ENCODE results near the gene MLC1.

The MLC1 gene

DNA sequence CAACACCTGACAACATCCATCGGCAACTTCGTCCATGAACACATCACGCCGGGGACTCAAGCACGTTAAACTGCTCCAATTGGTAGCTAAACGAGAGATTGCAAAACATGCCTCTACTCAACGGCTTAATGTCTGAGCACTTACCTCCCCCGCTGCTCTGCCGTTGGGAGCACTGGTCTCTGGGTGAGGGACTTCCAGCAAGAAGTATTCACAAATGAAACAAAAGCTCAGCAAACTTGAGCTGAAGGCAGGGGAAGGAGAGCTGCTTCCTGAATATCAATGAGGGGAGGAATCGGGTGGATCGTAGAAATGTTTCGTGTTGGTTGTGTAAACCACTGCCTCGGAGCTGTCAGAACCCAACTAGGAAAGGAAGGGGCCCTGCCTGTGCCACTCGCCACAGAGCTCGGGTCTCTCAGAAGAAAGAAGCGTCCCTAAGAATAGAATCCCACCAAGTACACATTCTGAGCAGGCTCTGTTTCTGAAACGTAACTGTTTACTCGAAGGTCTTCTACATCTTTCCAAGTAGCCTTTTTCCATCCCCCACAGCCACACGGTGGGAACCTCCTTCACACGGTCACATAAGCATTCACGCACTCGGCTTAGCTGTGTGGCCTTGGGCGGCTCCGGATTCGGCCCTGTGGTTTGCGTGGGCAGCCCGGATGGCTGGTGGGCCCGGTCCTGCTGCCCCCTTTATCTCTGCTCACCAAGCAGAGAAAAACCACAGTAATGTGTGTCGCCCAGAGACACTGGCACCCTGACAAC is at the start of gene MLC1:
Gene MLC1, minus strand, starts transcription at position 216 of the 762 bp plus-strand sequence. CDS start 524 bp downstream, outside the sequence.
- H3K4me3 ChIP-seq (ENCODE audit: low read length, poor library complexity, severe bottlenecking): no peak within 1 kb of the TSS
- H3K27me3 ChIP-seq (ENCODE audit: insufficient read depth, low read length, poor library complexity, severe bottlenecking): no peaks in the 10 kb centered on the region
- no peaks in the 10 kb centered on the region for H4K20me1 ChIP-seq (ENCODE audit: insufficient read depth, low read length, poor library complexity, severe bottlenecking)
- no peak within 1 kb of the TSS for H3K4me2 ChIP-seq (ENCODE audit: low read depth, low read length, poor library complexity, severe bottlenecking)
- peaks cover 20% of the 10 kb centered on the region; the same call in 1 of the 2 replicates for H3K79me2 ChIP-seq (ENCODE audit: insufficient read depth, low read length)
- H3K9me2 ChIP-seq (replicated peaks; ENCODE audit: low read depth, low read length): no peaks in the 10 kb centered on the region
- H3K9me3 ChIP-seq (ENCODE audit: insufficient read depth, low read depth, low read length): peaks cover 3% of the 10 kb centered on the region; the same call in 1 of the 2 replicates
- H3K9ac ChIP-seq (ENCODE audit: low read depth, low read length, poor library complexity, severe bottlenecking): no peak within 1 kb of the TSS
- H2AFZ ChIP-seq (ENCODE audit: low read length): no peak within 1 kb of the TSS
- TF ChIP-seq EZH2phosphoT487 (IDR thresholded peaks at IDR 0.05; ENCODE audit: borderline replicate concordance): no peak
- TF ChIP-seq, protein P1, sequence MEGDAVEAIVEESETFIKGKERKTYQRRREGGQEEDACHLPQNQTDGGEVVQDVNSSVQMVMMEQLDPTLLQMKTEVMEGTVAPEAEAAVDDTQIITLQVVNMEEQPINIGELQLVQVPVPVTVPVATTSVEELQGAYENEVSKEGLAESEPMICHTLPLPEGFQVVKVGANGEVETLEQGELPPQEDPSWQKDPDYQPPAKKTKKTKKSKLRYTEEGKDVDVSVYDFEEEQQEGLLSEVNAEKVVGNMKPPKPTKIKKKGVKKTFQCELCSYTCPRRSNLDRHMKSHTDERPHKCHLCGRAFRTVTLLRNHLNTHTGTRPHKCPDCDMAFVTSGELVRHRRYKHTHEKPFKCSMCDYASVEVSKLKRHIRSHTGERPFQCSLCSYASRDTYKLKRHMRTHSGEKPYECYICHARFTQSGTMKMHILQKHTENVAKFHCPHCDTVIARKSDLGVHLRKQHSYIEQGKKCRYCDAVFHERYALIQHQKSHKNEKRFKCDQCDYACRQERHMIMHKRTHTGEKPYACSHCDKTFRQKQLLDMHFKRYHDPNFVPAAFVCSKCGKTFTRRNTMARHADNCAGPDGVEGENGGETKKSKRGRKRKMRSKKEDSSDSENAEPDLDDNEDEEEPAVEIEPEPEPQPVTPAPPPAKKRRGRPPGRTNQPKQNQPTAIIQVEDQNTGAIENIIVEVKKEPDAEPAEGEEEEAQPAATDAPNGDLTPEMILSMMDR (conservative IDR thresholded peaks at IDR 0.05; ENCODE audit: low read length): no peak
- H3K36me3 ChIP-seq (ENCODE audit: insufficient read depth, low read length): no peaks in the 10 kb centered on the region
- H3K4me1 ChIP-seq (ENCODE audit: insufficient read depth, low read length, poor library complexity, severe bottlenecking): peaks cover 20% of the 10 kb centered on the region
- H3F3A ChIP-seq (ENCODE audit: low read depth): 0 out of 2 replicates have a peak, but pooled peaks cover 3% of the 10 kb centered on the region

DNA sequence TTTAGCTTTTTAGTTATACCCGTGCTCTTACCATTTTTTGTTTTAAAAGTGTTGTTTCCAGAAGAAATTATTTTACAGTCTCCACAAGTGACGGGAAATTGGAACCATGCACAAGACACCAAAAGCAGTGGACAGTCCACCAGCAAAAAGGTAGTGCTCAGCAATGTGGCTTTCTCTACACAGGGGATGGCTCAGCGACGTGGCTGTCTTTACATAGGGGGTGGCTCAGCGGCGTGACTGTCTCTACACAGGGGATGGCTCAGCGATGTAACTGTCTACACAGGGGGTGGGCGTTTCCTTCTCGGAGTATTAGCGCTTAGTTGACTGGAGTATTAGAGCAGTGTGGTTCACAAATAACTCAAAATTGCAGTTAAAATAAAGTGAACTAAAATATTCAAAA is 49.3 kb upstream of the MLC1 start:
- Histone ChIP-seq H3K9me3 (ENCODE audit: insufficient read depth, low read depth, low read length) (no peaks in the 10 kb centered on the region), H3K9ac (ENCODE audit: low read depth, low read length, poor library complexity, severe bottlenecking) (no peak overlapping the region), H3K4me1 (ENCODE audit: insufficient read depth, low read length, poor library complexity, severe bottlenecking) (no peaks in the 10 kb centered on the region), H3K27me3 (ENCODE audit: insufficient read depth, low read length, poor library complexity, severe bottlenecking) (no peaks in the 10 kb centered on the region), H3K4me2 (ENCODE audit: low read depth, low read length, poor library complexity, severe bottlenecking) (no peak overlapping the region), H3K79me2 (ENCODE audit: insufficient read depth, low read length) (no peaks in the 10 kb centered on the region), H3K9me2 (replicated peaks; ENCODE audit: low read depth, low read length) (no peaks in the 10 kb centered on the region), H2AFZ (ENCODE audit: low read length) (no peak overlapping the region), H4K20me1 (ENCODE audit: insufficient read depth, low read length, poor library complexity, severe bottlenecking) (no peaks in the 10 kb centered on the region), H3K36me3 (ENCODE audit: insufficient read depth, low read length) (no peaks in the 10 kb centered on the region), H3K4me3 (ENCODE audit: low read length, poor library complexity, severe bottlenecking) (no peak overlapping the region), H3F3A (ENCODE audit: low read depth) (no peaks in the 10 kb centered on the region)
- TF ChIP-seq, protein P1 (conservative IDR thresholded peaks at IDR 0.05; ENCODE audit: low read length): no peak

DNA sequence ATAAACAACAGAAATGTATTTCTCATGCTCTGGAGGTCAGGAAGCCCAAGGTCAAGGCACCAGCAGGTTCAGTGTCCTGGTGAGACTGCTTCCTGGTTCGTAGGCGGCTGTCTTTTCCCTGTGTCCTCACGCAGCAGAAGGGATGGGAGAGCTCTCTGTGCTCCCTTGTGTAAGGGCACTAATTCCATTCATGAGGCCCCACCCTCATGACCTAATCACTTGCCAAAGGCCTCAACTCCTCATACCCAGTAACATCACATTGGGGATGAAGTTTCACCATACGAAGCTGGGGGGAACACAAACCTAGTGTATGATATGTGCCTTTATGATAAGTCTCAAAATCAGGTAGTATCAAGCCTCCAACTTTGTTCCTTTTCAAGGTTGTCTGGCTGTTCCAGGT is 46.7 kb upstream of the MLC1 start:
- TF ChIP-seq, protein P1 (conservative IDR thresholded peaks at IDR 0.05; ENCODE audit: low read length): no peak
- no peak for TF ChIP-seq EZH2phosphoT487 (IDR thresholded peaks at IDR 0.05; ENCODE audit: borderline replicate concordance)
- no peak overlapping the region for H3K4me3 ChIP-seq (ENCODE audit: low read length, poor library complexity, severe bottlenecking)
- no peaks in the 10 kb centered on the region for H3K4me1 ChIP-seq (ENCODE audit: insufficient read depth, low read length, poor library complexity, severe bottlenecking)
- no peak overlapping the region for H3K4me2 ChIP-seq (ENCODE audit: low read depth, low read length, poor library complexity, severe bottlenecking)
- no peaks in the 10 kb centered on the region for H3F3A ChIP-seq (ENCODE audit: low read depth)
- no peak overlapping the region for H3K9ac ChIP-seq (ENCODE audit: low read depth, low read length, poor library complexity, severe bottlenecking)
- no peak overlapping the region for H2AFZ ChIP-seq (ENCODE audit: low read length)
- no peaks in the 10 kb centered on the region for H3K9me2 ChIP-seq (replicated peaks; ENCODE audit: low read depth, low read length)
- H4K20me1 ChIP-seq (ENCODE audit: insufficient read depth, low read length, poor library complexity, severe bottlenecking): no peaks in the 10 kb centered on the region
- H3K79me2 ChIP-seq (ENCODE audit: insufficient read depth, low read length): no peaks in the 10 kb centered on the region
- no peaks in the 10 kb centered on the region for H3K9me3 ChIP-seq (ENCODE audit: insufficient read depth, low read depth, low read length)
- H3K27me3 ChIP-seq (ENCODE audit: insufficient read depth, low read length, poor library complexity, severe bottlenecking): no peaks in the 10 kb centered on the region
- H3K36me3 ChIP-seq (ENCODE audit: insufficient read depth, low read length): no peaks in the 10 kb centered on the region
